ENCODE measurements around the gene SRBD1.

The SRBD1 gene

GRCh38 chr2:45380131-45380836 lies 230.8 kb downstream of the SRBD1 start:
- DNase-seq (ENCODE audit: low read depth in 2 of 2, low spot score in 1 of 2) = no peak

- DNase-seq (ENCODE audit: low read depth in 2 of 2, low spot score in 1 of 2) = no peak
Measured at GRCh38 chr2:45379399-45380087, 231.5 kb downstream of the SRBD1 start.

- DNase-seq (ENCODE audit: low read depth in 2 of 2, low spot score in 1 of 2) = no peak
Measured at GRCh38 chr2:45373534-45373933, 237.5 kb downstream of the SRBD1 start.

- no peak for DNase-seq (ENCODE audit: low read depth in 2 of 2, low spot score in 1 of 2)
Measured at GRCh38 chr2:45370369-45370768, 240.7 kb downstream of the SRBD1 start.

GRCh38 chr2:45368792-45369191 lies 242.3 kb downstream of the SRBD1 start:
- no peak for DNase-seq (ENCODE audit: low read depth in 2 of 2, low spot score in 1 of 2)

GRCh38 chr2:45361666-45362065 lies 249.4 kb downstream of the SRBD1 start:
- DNase-seq (ENCODE audit: low read depth in 2 of 2, low spot score in 1 of 2) = no peak

GRCh38 chr2:45354776-45355175 lies 256.3 kb downstream of the SRBD1 start:
- no peak for DNase-seq (ENCODE audit: low read depth in 2 of 2, low spot score in 1 of 2)

GRCh38 chr2:45353879-45354278 lies 257.2 kb downstream of the SRBD1 start:
- DNase-seq (ENCODE audit: low read depth in 2 of 2, low spot score in 1 of 2) = no peak

- no peak for DNase-seq (ENCODE audit: low read depth in 2 of 2, low spot score in 1 of 2)
Measured at GRCh38 chr2:45352506-45352905, 258.6 kb downstream of the SRBD1 start.

GRCh38 chr2:45345331-45346234 lies 265.5 kb downstream of the SRBD1 start:
- no peak for DNase-seq (ENCODE audit: low read depth in 2 of 2, low spot score in 1 of 2)

- no peak for DNase-seq (ENCODE audit: low read depth in 2 of 2, low spot score in 1 of 2)
Measured at GRCh38 chr2:45344502-45344901, 266.6 kb downstream of the SRBD1 start.

- no peak for DNase-seq (ENCODE audit: low read depth in 2 of 2, low spot score in 1 of 2)
Measured at GRCh38 chr2:45344071-45344470, 267.0 kb downstream of the SRBD1 start.

- no peak for DNase-seq (ENCODE audit: low read depth in 2 of 2, low spot score in 1 of 2)
Measured at GRCh38 chr2:45343251-45344017, 267.6 kb downstream of the SRBD1 start.

- no peak for DNase-seq (ENCODE audit: low read depth in 2 of 2, low spot score in 1 of 2)
Measured at GRCh38 chr2:45340318-45340717, 270.7 kb downstream of the SRBD1 start.

GRCh38 chr2:45339253-45339652 lies 271.8 kb downstream of the SRBD1 start:
- no peak for DNase-seq (ENCODE audit: low read depth in 2 of 2, low spot score in 1 of 2)

All from stimulated activated CD8-positive, alpha-beta memory T cell treated with anti-CD3 and anti-CD28 coated beads, Interleukin-4, amount 100 ng/mL, for 4 hours (primary cell).